Activated gamma-delta T cell treated with anti-CD3 and anti-CD28 coated beads, Interleukin-2, amount 50 U/mL, for 16 hours (primary cell): ENCODE results near the gene SLC39A5.

ENCODE experiments used
- DNase-seq: peaks from one replicate; pipeline ENCODE4 v3.0.0-alpha.2; 2020; ENCODE audit warnings: low read depth

SLC39A5 gene

GRCh38 chr12:56216461-56216860 is 13.4 kb upstream of the SLC39A5 start:
- no peak for DNase-seq

GRCh38 chr12:56219840-56220239 is 10.0 kb upstream of the SLC39A5 start:
- DNase-seq, result no peak

- DNase-seq, result no peak
Observed at GRCh38 chr12:56220611-56221231, 9.1 kb upstream of the SLC39A5 start.

GRCh38 chr12:56221232-56221756 is 8.6 kb upstream of the SLC39A5 start:
- DNase-seq, result no peak

GRCh38 chr12:56221757-56222530 is 7.9 kb upstream of the SLC39A5 start, which contains the start of gene RNF41:
RNF41 (minus strand) TSS chr12:56221922; CDS start chr12:56214047, 7,875 bp downstream.
- peak; percentile 86 for DNase-seq

GRCh38 chr12:56222531-56222895 is 7.3 kb upstream of the SLC39A5 start:
- DNase-seq, result no peak

GRCh38 chr12:56223571-56224101 is 6.2 kb upstream of the SLC39A5 start:
- DNase-seq, result no peak

GRCh38 chr12:56224102-56224701 is 5.6 kb upstream of the SLC39A5 start, which contains the start of gene NABP2:
NABP2 (plus strand) TSS chr12:56224342; CDS start chr12:56224857, 515 bp downstream.
- peak; percentile 92 for DNase-seq

- no peak for DNase-seq
Observed at GRCh38 chr12:56224954-56225353, 4.9 kb upstream of the SLC39A5 start.

- no peak for DNase-seq
Observed at GRCh38 chr12:56229082-56229481, 769 bp upstream of the SLC39A5 start.

- DNase-seq, result no peak
Observed at GRCh38 chr12:56230432-56231183, 757 bp downstream of the SLC39A5 start.

GRCh38 chr12:56231184-56231582 is 1.3 kb downstream of the SLC39A5 start:
- DNase-seq, result no peak

GRCh38 chr12:56234746-56235436 is 5.0 kb downstream of the SLC39A5 start:
- no peak for DNase-seq

- DNase-seq, result no peak
Observed at GRCh38 chr12:56236091-56236490, 6.2 kb downstream of the SLC39A5 start.

GRCh38 chr12:56236985-56237384 is 7.1 kb downstream of the SLC39A5 start:
- DNase-seq, result no peak

GRCh38 chr12:56237552-56237951 is 7.7 kb downstream of the SLC39A5 start:
- no peak for DNase-seq

- no peak for DNase-seq
Observed at GRCh38 chr12:56241424-56242303, 11.8 kb downstream of the SLC39A5 start.

- DNase-seq, result no peak
Observed at GRCh38 chr12:56242986-56243385, 13.1 kb downstream of the SLC39A5 start.

- no peak for DNase-seq
Observed at GRCh38 chr12:56243731-56244181, 13.9 kb downstream of the SLC39A5 start.

GRCh38 chr12:56244494-56244893 is 14.6 kb downstream of the SLC39A5 start:
- DNase-seq, result no peak
